SK-N-MC (cell line): ENCODE measurements around the gene GIMAP5.

Source experiments
- DNase-seq: peaks from one replicate; pipeline ENCODE4 v3.0.0-alpha.2; 2011; ENCODE audit warnings: low read depth, low spot score
- H3K27ac ChIP-seq: fragments of 200-600 bp; sonication (generic); 2 replicates; pipeline ENCODE4 v1.5.1; 2016; ENCODE audit warnings: mixed run types
- H3K36me3 ChIP-seq: fragments of 200-600 bp; sonication (generic); 2 replicates; pipeline ENCODE4 v1.6.1; 2017; ENCODE audit warnings: antibody characterized with exemption, low read length, mixed read lengths; ENCODE audit not compliant: insufficient read depth
- H3K4me3 ChIP-seq: fragments of 200-600 bp; sonication (generic); 2 replicates; pipeline ENCODE4 v1.5.1; 2016
- H3K9ac ChIP-seq: fragments of 200-600 bp; sonication (generic); 2 replicates; pipeline ENCODE4 v1.8.0; 2017; ENCODE audit warnings: mixed run types, mixed read lengths; ENCODE audit not compliant: insufficient read length
- H3K9me3 ChIP-seq: fragments of 200-600 bp; sonication (generic); 2 replicates; pipeline ENCODE4 v1.6.1; 2017; ENCODE audit warnings: low read depth, mild to moderate bottlenecking, antibody characterized with exemption, low read length, moderate library complexity, mixed read lengths
- EZH2 ChIP-seq: fragments of 200-600 bp; sonication (generic); IDR thresholded peaks from one replicate; pipeline ENCODE4 v1.6.1; 2017; ENCODE audit warnings: antibody characterized with exemption
- FOXP2 ChIP-seq: optimal IDR thresholded peaks from 2 replicates; pipeline ENCODE3; 2011; ENCODE audit warnings: mild to moderate bottlenecking, moderate library complexity; ENCODE audit not compliant: insufficient read depth; ENCODE audit errors: extremely low read length, control extremely low read depth
- POLR2AphosphoS5 ChIP-seq: IDR thresholded peaks from 2 replicates; pipeline ENCODE4 v1.6.1; 2012; ENCODE audit warnings: mild to moderate bottlenecking, low read depth, low read length, borderline replicate concordance

The GIMAP5 gene

GRCh38 chr7:150719960-150720891 is 17.0 kb upstream of the GIMAP5 start:
- DNase-seq: no peak
- Histone ChIP-seq H3K4me3 (no peak overlapping the region), H3K9me3 (no peaks in the 10 kb centered on the region), H3K36me3 (no peaks in the 10 kb centered on the region), H3K9ac (no peak overlapping the region), H3K27ac (no peak overlapping the region)
- TF ChIP-seq EZH2 (no peak), FOXP2 (no peak), POLR2AphosphoS5 (no peak)

- Histone ChIP-seq H3K36me3 (no peaks in the 10 kb centered on the region), H3K9me3 (no peaks in the 10 kb centered on the region), H3K9ac (no peak overlapping the region), H3K4me3 (no peak overlapping the region), H3K27ac (no peak overlapping the region)
- no peak for DNase-seq
- TF ChIP-seq FOXP2: no peak
- TF ChIP-seq POLR2AphosphoS5: no peak
- no peak for TF ChIP-seq EZH2
Measured at GRCh38 chr7:150721970-150722373, 15.2 kb upstream of the GIMAP5 start.

GRCh38 chr7:150722431-150722931 is 14.7 kb upstream of the GIMAP5 start:
- no peaks in the 10 kb centered on the region for H3K36me3 ChIP-seq
- DNase-seq: no peak
- H3K9me3 ChIP-seq: no peaks in the 10 kb centered on the region
- no peak overlapping the region for H3K9ac ChIP-seq
- no peak overlapping the region for H3K4me3 ChIP-seq
- TF ChIP-seq POLR2AphosphoS5 (no peak), FOXP2 (no peak), EZH2 (no peak)
- H3K27ac ChIP-seq: no peak overlapping the region

- Histone ChIP-seq H3K36me3 (no peaks in the 10 kb centered on the region), H3K27ac (no peak overlapping the region), H3K9me3 (no peaks in the 10 kb centered on the region), H3K9ac (no peak overlapping the region), H3K4me3 (no peak overlapping the region)
- TF ChIP-seq FOXP2 (no peak), POLR2AphosphoS5 (no peak), EZH2 (no peak)
- DNase-seq: no peak
Measured at GRCh38 chr7:150723467-150723866, 13.8 kb upstream of the GIMAP5 start.

- no peak for DNase-seq
- TF ChIP-seq EZH2 (no peak), FOXP2 (no peak), POLR2AphosphoS5 (no peak)
- Histone ChIP-seq H3K9ac (no peak overlapping the region), H3K36me3 (no peaks in the 10 kb centered on the region), H3K27ac (no peak overlapping the region), H3K9me3 (0 out of 2 replicates have a peak, but pooled peaks cover 3% of the 10 kb centered on the region), H3K4me3 (no peak overlapping the region)
Measured at GRCh38 chr7:150727381-150727780, 9.8 kb upstream of the GIMAP5 start.

GRCh38 chr7:150728011-150728410 is 9.2 kb upstream of the GIMAP5 start:
- no peaks in the 10 kb centered on the region for H3K36me3 ChIP-seq
- 0 out of 2 replicates have a peak, but pooled peaks cover 3% of the 10 kb centered on the region for H3K9me3 ChIP-seq
- H3K9ac ChIP-seq: no peak overlapping the region
- no peak overlapping the region for H3K27ac ChIP-seq
- TF ChIP-seq FOXP2 (no peak), EZH2 (no peak)
- no peak overlapping the region for H3K4me3 ChIP-seq
- DNase-seq: no peak

GRCh38 chr7:150728609-150729008 is 8.6 kb upstream of the GIMAP5 start:
- TF ChIP-seq EZH2 (no peak), FOXP2 (no peak)

GRCh38 chr7:150731916-150732315 is 5.3 kb upstream of the GIMAP5 start:
- TF ChIP-seq FOXP2: no peak
- TF ChIP-seq POLR2AphosphoS5: no peak
- TF ChIP-seq EZH2: no peak
- Histone ChIP-seq H3K4me3 (no peak overlapping the region), H3K27ac (no peak overlapping the region), H3K36me3 (no peaks in the 10 kb centered on the region), H3K9ac (no peak overlapping the region), H3K9me3 (0 out of 2 replicates have a peak, but pooled peaks cover 3% of the 10 kb centered on the region)
- DNase-seq: no peak

More at GRCh38 chr7:150728609-150729008, 8.6 kb upstream of the GIMAP5 start:
- Histone ChIP-seq H3K36me3 (no peaks in the 10 kb centered on the region), H3K4me3 (no peak overlapping the region), H3K27ac (no peak overlapping the region), H3K9ac (no peak overlapping the region), H3K9me3 (0 out of 2 replicates have a peak, but pooled peaks cover 3% of the 10 kb centered on the region)
- no peak for DNase-seq

- Histone ChIP-seq H3K27ac (no peak overlapping the region), H3K9me3 (0 out of 2 replicates have a peak, but pooled peaks cover 3% of the 10 kb centered on the region), H3K9ac (no peak overlapping the region), H3K36me3 (no peaks in the 10 kb centered on the region), H3K4me3 (no peak overlapping the region)
- no peak for DNase-seq
- TF ChIP-seq FOXP2: no peak
- no peak for TF ChIP-seq EZH2
- TF ChIP-seq POLR2AphosphoS5: no peak
Measured at GRCh38 chr7:150732786-150733481, 4.3 kb upstream of the GIMAP5 start.
